ENCODE measurements around the gene CRYBG1.

Gene CRYBG1

DNA sequence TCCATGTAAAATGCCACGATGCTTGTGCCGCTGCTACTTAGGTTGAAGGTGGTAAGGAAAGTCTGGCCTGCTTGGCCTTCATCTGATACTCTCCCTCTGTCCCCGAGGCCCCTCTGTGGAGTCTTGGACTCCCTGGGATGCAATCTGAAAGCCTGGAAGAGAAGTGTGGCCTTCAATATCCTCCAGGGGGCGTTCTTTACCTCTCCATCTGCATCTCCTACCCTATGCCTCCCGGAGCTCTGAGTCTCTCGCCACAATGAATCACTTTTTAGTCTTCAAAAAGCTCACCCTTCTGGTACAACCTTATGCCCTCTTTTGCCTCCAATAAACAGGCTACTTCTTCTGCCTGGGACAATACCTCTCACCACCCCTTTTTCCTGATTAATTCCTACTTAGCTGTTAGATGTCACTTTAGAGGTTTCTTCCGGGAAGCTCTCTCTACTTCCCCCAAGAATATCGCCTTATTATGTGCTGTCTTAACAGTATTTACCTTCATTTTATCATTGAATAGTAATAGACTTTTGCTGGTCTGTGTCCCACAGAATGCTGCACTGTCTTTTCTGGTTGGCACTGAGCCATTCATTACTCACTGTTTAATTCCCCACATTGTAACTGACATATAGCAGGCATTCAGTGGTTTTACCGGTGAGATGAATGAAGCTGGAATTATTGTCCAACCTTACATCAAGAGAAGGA, 21.0 kb upstream of the CRYBG1 start:
- Histone ChIP-seq H3K4me1 (ENCODE audit: control insufficient read depth, insufficient read depth, low read length) (no peaks in the 10 kb centered on the region), H3K9me3 (ENCODE audit: control insufficient read depth, low read length) (no peaks in the 10 kb centered on the region), H3K36me3 (ENCODE audit: control insufficient read depth, insufficient read depth, low read length) (no peaks in the 10 kb centered on the region), H3K9ac (ENCODE audit: low read length) (no peak overlapping the region), H3K27me3 (ENCODE audit: control insufficient read depth, insufficient read depth, low read length) (peaks cover 28% of the 10 kb centered on the region), H3K4me3 (ENCODE audit: low read length) (no peak overlapping the region)

GRCh38 chr6:106347219-106347618, 13.3 kb upstream of the CRYBG1 start:
- peaks cover 50% of the 10 kb centered on the region for H3K27me3 ChIP-seq (ENCODE audit: control insufficient read depth, insufficient read depth, low read length)
- H3K9ac ChIP-seq (ENCODE audit: low read length): no peak overlapping the region
- peaks cover 5% of the 10 kb centered on the region for H3K4me1 ChIP-seq (ENCODE audit: control insufficient read depth, insufficient read depth, low read length)
- no peaks in the 10 kb centered on the region for H3K9me3 ChIP-seq (ENCODE audit: control insufficient read depth, low read length)
- H3K36me3 ChIP-seq (ENCODE audit: control insufficient read depth, insufficient read depth, low read length): no peaks in the 10 kb centered on the region
- H3K4me3 ChIP-seq (ENCODE audit: low read length): no peak overlapping the region

- peaks cover 5% of the 10 kb centered on the region for H3K4me1 ChIP-seq (ENCODE audit: control insufficient read depth, insufficient read depth, low read length)
- no peaks in the 10 kb centered on the region for H3K9me3 ChIP-seq (ENCODE audit: control insufficient read depth, low read length)
- no peak overlapping the region for H3K9ac ChIP-seq (ENCODE audit: low read length)
- H3K4me3 ChIP-seq (ENCODE audit: low read length): no peak overlapping the region
- no peaks in the 10 kb centered on the region for H3K36me3 ChIP-seq (ENCODE audit: control insufficient read depth, insufficient read depth, low read length)
- H3K27me3 ChIP-seq (ENCODE audit: control insufficient read depth, insufficient read depth, low read length): peaks cover 61% of the 10 kb centered on the region
Measured at GRCh38 chr6:106356378-106356777, 4.1 kb upstream of the CRYBG1 start.

DNA sequence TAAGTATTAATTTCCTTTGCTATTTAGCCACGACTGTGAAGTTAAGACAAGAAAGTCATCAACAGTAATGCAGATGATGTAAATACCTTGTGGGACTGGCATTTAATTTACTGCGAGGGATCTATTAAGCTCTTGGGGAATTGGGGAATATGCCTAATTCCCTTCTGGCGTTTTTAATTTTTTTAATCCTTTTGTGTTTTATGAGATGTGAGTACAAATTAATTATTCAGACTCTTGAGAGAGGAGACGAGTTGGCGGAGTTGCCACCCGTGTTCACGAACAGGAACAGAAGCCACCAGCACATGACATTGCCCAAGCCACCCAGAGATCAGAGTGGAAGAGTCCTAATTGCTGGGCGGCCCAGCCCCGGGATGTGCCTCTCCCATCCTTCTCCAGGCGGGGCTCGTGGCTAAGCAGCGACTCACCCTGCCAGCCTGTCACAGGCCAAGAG, 533 bp upstream of the CRYBG1 start:
- H3K4me3 ChIP-seq (ENCODE audit: low read length): no peak overlapping the region
- peaks cover 5% of the 10 kb centered on the region for H3K4me1 ChIP-seq (ENCODE audit: control insufficient read depth, insufficient read depth, low read length)
- no peak overlapping the region for H3K9ac ChIP-seq (ENCODE audit: low read length)

DNA sequence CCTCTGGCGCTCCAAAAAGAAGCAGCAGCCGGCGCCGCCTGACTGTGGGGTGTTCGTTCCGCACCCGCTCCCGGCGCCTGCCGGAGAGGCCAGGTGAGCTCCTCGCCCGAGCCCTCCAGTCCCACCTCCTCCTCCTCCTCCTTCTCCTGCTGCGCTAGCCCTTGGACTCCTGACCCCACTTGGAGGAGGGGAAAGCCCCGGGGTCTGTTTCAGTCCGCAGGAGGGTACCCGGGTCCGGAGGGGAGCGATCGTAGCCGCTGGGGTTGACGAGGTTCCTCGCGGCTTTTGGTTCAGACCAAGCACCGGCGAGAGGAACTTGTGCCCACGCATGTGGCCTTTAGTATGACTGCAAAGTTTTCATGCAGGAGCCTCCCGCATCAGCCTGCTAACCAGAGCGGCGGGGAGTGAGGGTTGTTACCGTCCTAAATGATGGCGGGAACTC, 493 bp downstream of the CRYBG1 start:
- no peak overlapping the region for H3K4me3 ChIP-seq (ENCODE audit: low read length)
- H3K9me3 ChIP-seq (ENCODE audit: control insufficient read depth, low read length): no peaks in the 10 kb centered on the region
- H3K36me3 ChIP-seq (ENCODE audit: control insufficient read depth, insufficient read depth, low read length): no peaks in the 10 kb centered on the region
- H3K27me3 ChIP-seq (ENCODE audit: control insufficient read depth, insufficient read depth, low read length): peaks cover 46% of the 10 kb centered on the region
- H3K9ac ChIP-seq (ENCODE audit: low read length): no peak overlapping the region
- peaks cover 5% of the 10 kb centered on the region for H3K4me1 ChIP-seq (ENCODE audit: control insufficient read depth, insufficient read depth, low read length)

More for the DNA sequence above, 533 bp upstream of the CRYBG1 start:
- Histone ChIP-seq H3K36me3 (ENCODE audit: control insufficient read depth, insufficient read depth, low read length) (no peaks in the 10 kb centered on the region), H3K27me3 (ENCODE audit: control insufficient read depth, insufficient read depth, low read length) (peaks cover 55% of the 10 kb centered on the region), H3K9me3 (ENCODE audit: control insufficient read depth, low read length) (no peaks in the 10 kb centered on the region)

DNA sequence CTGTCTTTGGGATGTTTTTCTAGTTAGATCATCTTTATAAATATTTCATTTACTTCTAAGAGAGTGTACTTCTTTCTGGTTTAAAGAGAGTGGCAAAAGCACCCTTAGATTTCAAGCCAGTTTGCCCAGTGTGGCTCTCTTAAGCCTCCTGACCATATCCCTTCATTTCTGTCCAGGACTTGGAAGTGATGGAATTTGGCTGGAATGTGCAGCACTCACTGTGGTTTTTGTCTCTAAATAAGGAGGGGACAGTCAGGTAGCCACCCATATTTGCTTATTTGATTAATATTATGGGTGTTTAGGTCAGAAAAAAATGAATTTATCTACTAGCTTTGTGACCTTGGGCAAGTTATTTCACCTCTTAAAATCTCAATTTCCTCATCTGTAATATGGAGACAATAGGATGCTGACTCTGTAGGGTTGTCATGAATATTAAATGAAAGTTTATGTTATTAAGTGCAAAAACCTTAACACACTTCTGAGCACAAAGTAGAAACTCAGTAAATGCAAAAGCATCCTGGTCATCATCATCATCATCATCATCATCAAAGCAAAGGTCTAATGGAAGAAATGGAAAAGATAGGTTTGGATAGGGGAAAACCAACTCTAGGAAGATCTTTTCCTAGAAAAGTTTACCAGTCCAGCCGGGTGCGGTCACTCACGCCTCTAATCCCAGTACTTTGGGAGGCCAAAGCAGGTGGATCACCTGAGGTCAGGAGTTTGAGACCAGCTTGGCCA, 3.1 kb downstream of the CRYBG1 start:
- H3K9ac ChIP-seq (ENCODE audit: low read length): no peak overlapping the region
- H3K9me3 ChIP-seq (ENCODE audit: control insufficient read depth, low read length): no peaks in the 10 kb centered on the region
- H3K27me3 ChIP-seq (ENCODE audit: control insufficient read depth, insufficient read depth, low read length): peaks cover 31% of the 10 kb centered on the region
- no peak overlapping the region for H3K4me3 ChIP-seq (ENCODE audit: low read length)
- H3K36me3 ChIP-seq (ENCODE audit: control insufficient read depth, insufficient read depth, low read length): no peaks in the 10 kb centered on the region
- H3K4me1 ChIP-seq (ENCODE audit: control insufficient read depth, insufficient read depth, low read length): peaks cover 5% of the 10 kb centered on the region

GRCh38 chr6:106369739-106370138, 9.2 kb downstream of the CRYBG1 start:
- H3K4me3 ChIP-seq (ENCODE audit: low read length): no peak overlapping the region
- no peaks in the 10 kb centered on the region for H3K36me3 ChIP-seq (ENCODE audit: control insufficient read depth, insufficient read depth, low read length)
- no peaks in the 10 kb centered on the region for H3K9me3 ChIP-seq (ENCODE audit: control insufficient read depth, low read length)
- no peaks in the 10 kb centered on the region for H3K4me1 ChIP-seq (ENCODE audit: control insufficient read depth, insufficient read depth, low read length)
- H3K27me3 ChIP-seq (ENCODE audit: control insufficient read depth, insufficient read depth, low read length): peaks cover 4% of the 10 kb centered on the region
- no peak overlapping the region for H3K9ac ChIP-seq (ENCODE audit: low read length)

GRCh38 chr6:106370639-106371038, 10.1 kb downstream of the CRYBG1 start:
- H3K9me3 ChIP-seq (ENCODE audit: control insufficient read depth, low read length): no peaks in the 10 kb centered on the region
- H3K36me3 ChIP-seq (ENCODE audit: control insufficient read depth, insufficient read depth, low read length): no peaks in the 10 kb centered on the region

GRCh38 chr6:106372838-106373501, 12.5 kb downstream of the CRYBG1 start:
- H3K4me1 ChIP-seq (ENCODE audit: control insufficient read depth, insufficient read depth, low read length): no peaks in the 10 kb centered on the region
- no peak overlapping the region for H3K4me3 ChIP-seq (ENCODE audit: low read length)
- no peak overlapping the region for H3K9ac ChIP-seq (ENCODE audit: low read length)
- H3K9me3 ChIP-seq (ENCODE audit: control insufficient read depth, low read length): no peaks in the 10 kb centered on the region
- peaks cover under 1% of the 10 kb centered on the region for H3K27me3 ChIP-seq (ENCODE audit: control insufficient read depth, insufficient read depth, low read length)
- no peaks in the 10 kb centered on the region for H3K36me3 ChIP-seq (ENCODE audit: control insufficient read depth, insufficient read depth, low read length)

More at GRCh38 chr6:106370639-106371038, 10.1 kb downstream of the CRYBG1 start:
- Histone ChIP-seq H3K4me3 (ENCODE audit: low read length) (no peak overlapping the region), H3K27me3 (ENCODE audit: control insufficient read depth, insufficient read depth, low read length) (peaks cover 4% of the 10 kb centered on the region), H3K9ac (ENCODE audit: low read length) (no peak overlapping the region), H3K4me1 (ENCODE audit: control insufficient read depth, insufficient read depth, low read length) (no peaks in the 10 kb centered on the region)

GRCh38 chr6:106373502-106374239, 13.2 kb downstream of the CRYBG1 start:
- Histone ChIP-seq H3K4me3 (ENCODE audit: low read length) (no peak overlapping the region), H3K9ac (ENCODE audit: low read length) (no peak overlapping the region), H3K36me3 (ENCODE audit: control insufficient read depth, insufficient read depth, low read length) (no peaks in the 10 kb centered on the region), H3K9me3 (ENCODE audit: control insufficient read depth, low read length) (no peaks in the 10 kb centered on the region), H3K27me3 (ENCODE audit: control insufficient read depth, insufficient read depth, low read length) (peaks cover 6% of the 10 kb centered on the region), H3K4me1 (ENCODE audit: control insufficient read depth, insufficient read depth, low read length) (no peaks in the 10 kb centered on the region)

- H3K4me3 ChIP-seq (ENCODE audit: low read length): no peak overlapping the region
- no peaks in the 10 kb centered on the region for H3K4me1 ChIP-seq (ENCODE audit: control insufficient read depth, insufficient read depth, low read length)
- no peaks in the 10 kb centered on the region for H3K9me3 ChIP-seq (ENCODE audit: control insufficient read depth, low read length)
- peaks cover 14% of the 10 kb centered on the region for H3K27me3 ChIP-seq (ENCODE audit: control insufficient read depth, insufficient read depth, low read length)
- no peak overlapping the region for H3K9ac ChIP-seq (ENCODE audit: low read length)
- H3K36me3 ChIP-seq (ENCODE audit: control insufficient read depth, insufficient read depth, low read length): no peaks in the 10 kb centered on the region
Measured at GRCh38 chr6:106377061-106377540, 16.6 kb downstream of the CRYBG1 start.

Measured in mucosa of stomach (tissue), 1 donor.